Cardiac muscle cell (in vitro differentiated cells and primary cell): Measurements from ENCODE around the gene G3BP1. TPM values are rescaled to one million over a fixed set of nuclear protein-coding genes. Genes with fewer than 3 reads are reported as not detected.
"Not testable (repeated sequence)": the region's sequence is repeated elsewhere in the genome, so short reads cannot be mapped to it uniquely, and the experiment has no call there.

Experiments used
- DNase-seq, 2 donors: peaks; one replicate each; pipeline versions ENCODE4 v3.0.0 to v3.0.0-alpha.2; 2010 to 2017; ENCODE audit warnings: low read depth in 1 of 2, low spot score in 1 of 2
- H3K27ac ChIP-seq: fragments of 200-600 bp; sonication (generic); 2 replicates; pipeline ENCODE4 v1.5.1; 2016
- H3K27me3 ChIP-seq: fragments of 200-600 bp; sonication (generic); 2 replicates; pipeline ENCODE4 v1.6.0; 2016; ENCODE audit warnings: control low read depth
- H3K36me3 ChIP-seq: fragments of 200-600 bp; sonication (generic); 2 replicates; pipeline ENCODE4 v1.5.1; 2016; ENCODE audit warnings: control low read depth
- H3K4me1 ChIP-seq: fragments of 200-600 bp; sonication (generic); 2 replicates; pipeline ENCODE4 v1.8.1; 2017; ENCODE audit warnings: low read depth, mild to moderate bottlenecking, mixed run types
- H3K4me3 ChIP-seq: fragments of 200-600 bp; sonication (generic); 2 replicates; pipeline ENCODE4 v1.5.1; 2016; ENCODE audit warnings: mild to moderate bottlenecking
- H3K9me3 ChIP-seq: fragments of 200-600 bp; sonication (generic); 2 replicates; pipeline ENCODE4 v1.5.1; 2017; ENCODE audit warnings: low read depth, mild to moderate bottlenecking, control low read depth
- polyA plus RNA-seq: library from polyadenylated mRNA; unstranded; fragments of >200 nt; fragmentation: Nextera tagmentation; extraction: Ambion mirVana; gene quantifications from 2 replicates; pipeline ENCODE4 v1.2.1, GENCODE V29; 2016
- total RNA-seq: library from RNA; depleted of rRNA; stranded (reverse); fragments of >200 nt; gene quantifications from 2 replicates; pipeline ENCODE4 v1.2.3, GENCODE V29; 2016
- TF ChIP-seq, protein P1 (sequence below): IDR thresholded peaks from 2 replicates; pipeline ENCODE4 v1.5.1; 2012; ENCODE audit warnings: low read depth, mild to moderate bottlenecking, low read length

G3BP1 gene
- total and polyA plus RNA-seq, 2 experiments from 2014 or later = 97.0 to 105 TPM

DNA sequence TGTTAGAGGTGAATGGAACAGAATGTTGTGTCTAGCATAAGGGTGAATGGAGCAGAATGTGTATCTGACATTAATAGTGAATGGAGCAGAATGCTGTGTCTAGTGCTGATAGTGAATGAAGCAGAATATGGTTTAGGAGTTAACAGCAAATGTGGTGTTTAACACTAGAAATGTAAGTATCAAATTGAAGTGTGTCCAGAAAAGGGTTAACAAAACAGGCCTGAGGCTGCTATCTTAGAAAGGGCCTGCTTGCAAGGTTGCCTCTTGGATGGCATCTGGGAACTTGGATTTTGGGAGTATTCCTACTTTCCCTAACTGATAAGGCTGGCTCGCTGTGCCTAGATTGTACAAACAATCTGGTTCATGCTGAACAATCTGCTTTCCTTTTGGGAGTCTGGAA lies 76.1 kb downstream of the G3BP1 start:
- Histone ChIP-seq H3K9me3 (no peaks in the 10 kb centered on the region), H3K36me3 (no peaks in the 10 kb centered on the region), H3K4me3 (no peak overlapping the region), H3K4me1 (no peaks in the 10 kb centered on the region), H3K27me3 (no peaks in the 10 kb centered on the region), H3K27ac (no peak overlapping the region)
- DNase-seq = no peak
- TF ChIP-seq, protein P1, sequence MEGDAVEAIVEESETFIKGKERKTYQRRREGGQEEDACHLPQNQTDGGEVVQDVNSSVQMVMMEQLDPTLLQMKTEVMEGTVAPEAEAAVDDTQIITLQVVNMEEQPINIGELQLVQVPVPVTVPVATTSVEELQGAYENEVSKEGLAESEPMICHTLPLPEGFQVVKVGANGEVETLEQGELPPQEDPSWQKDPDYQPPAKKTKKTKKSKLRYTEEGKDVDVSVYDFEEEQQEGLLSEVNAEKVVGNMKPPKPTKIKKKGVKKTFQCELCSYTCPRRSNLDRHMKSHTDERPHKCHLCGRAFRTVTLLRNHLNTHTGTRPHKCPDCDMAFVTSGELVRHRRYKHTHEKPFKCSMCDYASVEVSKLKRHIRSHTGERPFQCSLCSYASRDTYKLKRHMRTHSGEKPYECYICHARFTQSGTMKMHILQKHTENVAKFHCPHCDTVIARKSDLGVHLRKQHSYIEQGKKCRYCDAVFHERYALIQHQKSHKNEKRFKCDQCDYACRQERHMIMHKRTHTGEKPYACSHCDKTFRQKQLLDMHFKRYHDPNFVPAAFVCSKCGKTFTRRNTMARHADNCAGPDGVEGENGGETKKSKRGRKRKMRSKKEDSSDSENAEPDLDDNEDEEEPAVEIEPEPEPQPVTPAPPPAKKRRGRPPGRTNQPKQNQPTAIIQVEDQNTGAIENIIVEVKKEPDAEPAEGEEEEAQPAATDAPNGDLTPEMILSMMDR = no peak

- Histone ChIP-seq H3K27me3 (no peaks in the 10 kb centered on the region), H3K36me3 (no peaks in the 10 kb centered on the region), H3K27ac (no peak overlapping the region), H3K4me3 (no peak overlapping the region), H3K4me1 (no peaks in the 10 kb centered on the region), H3K9me3 (no peaks in the 10 kb centered on the region)
- TF ChIP-seq, protein P1 = no peak
- DNase-seq = no peak
These were observed 83.9 kb downstream of the G3BP1 start for GRCh38 chr5:151855701-151856100.

DNA sequence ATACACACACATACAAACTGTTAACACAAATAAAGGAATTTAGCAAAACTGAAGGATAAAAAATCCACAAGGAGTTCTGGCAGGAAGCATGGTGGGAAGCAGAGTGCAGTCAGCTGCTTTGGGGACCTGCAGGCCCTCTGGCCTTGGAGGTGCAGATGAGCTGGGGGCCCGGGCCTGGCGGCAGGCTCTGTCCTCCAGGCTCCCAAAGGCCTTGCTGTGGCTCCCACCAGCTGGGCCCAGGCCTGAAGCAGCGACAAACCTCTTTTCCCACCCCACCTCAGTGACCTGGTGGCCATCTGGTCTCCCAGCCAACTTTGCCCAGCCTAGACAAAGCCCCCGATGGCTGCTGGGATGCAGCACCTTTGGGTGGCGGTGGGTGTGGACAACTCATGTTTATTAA lies 85.1 kb downstream of the G3BP1 start:
- H3K4me1 ChIP-seq = no peaks in the 10 kb centered on the region
- no peaks in the 10 kb centered on the region for H3K27me3 ChIP-seq
- no peaks in the 10 kb centered on the region for H3K9me3 ChIP-seq
- no peak overlapping the region for H3K4me3 ChIP-seq
- no peaks in the 10 kb centered on the region for H3K36me3 ChIP-seq
- H3K27ac ChIP-seq = no peak overlapping the region
- TF ChIP-seq, protein P1 = no peak
- no peak for DNase-seq

GRCh38 chr5:151860867-151861266 lies 89.1 kb downstream of the G3BP1 start:
- H3K27me3 ChIP-seq, H3K4me1 ChIP-seq, H3K9me3 ChIP-seq, H3K4me3 ChIP-seq, DNase-seq, H3K36me3 ChIP-seq, H3K27ac ChIP-seq: not testable (repeated sequence)

Other genes starting within 250 kb of the G3BP1 start
- gene FAT2, start 180.6 kb upstream of the G3BP1 start, total RNA-seq = 0.04 and 0.12 TPM in 2 replicates
- gene FAT2, start 180.6 kb upstream of the G3BP1 start, polyA plus RNA-seq = 0.10 TPM in 1 of 2 replicates, not detected in the other
- 130 and 216 TPM in 2 replicates for gene SPARC, start 85.0 kb upstream of the G3BP1 start, total RNA-seq
- 548 and 705 TPM in 2 replicates for gene SPARC, start 85.0 kb upstream of the G3BP1 start, polyA plus RNA-seq
- 68.2 and 168 TPM in 2 replicates for gene ATOX1, start 13.3 kb upstream of the G3BP1 start, total RNA-seq
- 186 and 190 TPM in 2 replicates for gene ATOX1, start 13.3 kb upstream of the G3BP1 start, polyA plus RNA-seq
- not detected in 2 replicates for gene GLRA1, start 152.9 kb downstream of the G3BP1 start, total RNA-seq
- gene GLRA1, start 152.9 kb downstream of the G3BP1 start, polyA plus RNA-seq = not detected in 2 replicates